Glutamatergic neuron (in vitro differentiated cells): ENCODE measurements around the gene UNC5C. TPM values are rescaled to one million over a fixed set of nuclear protein-coding genes. Genes with fewer than 3 reads are reported as not detected.

Experiments
- DNase-seq: peaks from one replicate; pipeline ENCODE4 v3.0.0; 2022
- H3K27ac Mint-ChIP-seq: one replicate; pipeline ENCODE4 v1.8.0; 2020; ENCODE audit warnings: mild to moderate bottlenecking, mixed read lengths, inconsistent platforms; ENCODE audit not compliant: unreplicated experiment
- H3K27me3 Mint-ChIP-seq: one replicate; pipeline ENCODE4 v1.8.0; 2020; ENCODE audit warnings: mild to moderate bottlenecking, moderate library complexity, mixed read lengths, inconsistent platforms; ENCODE audit not compliant: unreplicated experiment
- H3K36me3 Mint-ChIP-seq: one replicate; pipeline ENCODE4 v1.8.0; 2020; ENCODE audit warnings: mild to moderate bottlenecking, mixed read lengths, inconsistent platforms; ENCODE audit not compliant: unreplicated experiment
- H3K4me1 Mint-ChIP-seq: one replicate; pipeline ENCODE4 v1.8.0; 2020; ENCODE audit warnings: mild to moderate bottlenecking, low read depth, mixed read lengths, inconsistent platforms; ENCODE audit not compliant: unreplicated experiment
- H3K4me3 Mint-ChIP-seq: one replicate; pipeline ENCODE4 v1.8.0; 2020; ENCODE audit warnings: mild to moderate bottlenecking, mixed read lengths, inconsistent platforms; ENCODE audit not compliant: unreplicated experiment
- H3K9me3 Mint-ChIP-seq: one replicate; pipeline ENCODE4 v1.8.0; 2020; ENCODE audit warnings: mild to moderate bottlenecking, moderate library complexity, mixed read lengths, inconsistent platforms; ENCODE audit not compliant: unreplicated experiment
- CTCF ChIP-seq: fragments of 200-600 bp; sonication (generic); IDR thresholded peaks from one replicate; pipeline ENCODE4 v1.5.0; 2021; ENCODE audit not compliant: partially characterized antibody, unreplicated experiment
- total RNA-seq: library from RNA; stranded (reverse); fragmentation: NEBNext Ultra II Directional; extraction: Animal tissue kit (Norgen Biotek cat#: 25700); gene quantifications from one replicate; pipeline ENCODE4 v1.2.1, GENCODE V29; 2021; ENCODE audit not compliant: unreplicated experiment

UNC5C gene
- total RNA-seq, 1 donor from 2014 or later: 41.2 TPM

- TF ChIP-seq CTCF: no peak
- H3K4me1 Mint-ChIP-seq: peaks cover 20% of the 10 kb centered on the region
- no peak for DNase-seq
- H3K4me3 Mint-ChIP-seq: no peak overlapping the region
- peaks cover 2% of the 10 kb centered on the region for H3K27me3 Mint-ChIP-seq
- H3K27ac Mint-ChIP-seq: peak overlapping the region; percentile 17
- peaks cover 3% of the 10 kb centered on the region for H3K36me3 Mint-ChIP-seq
- peaks cover 2% of the 10 kb centered on the region for H3K9me3 Mint-ChIP-seq
Measured at GRCh38 chr4:95524184-95524583, 24.6 kb downstream of the UNC5C start.

GRCh38 chr4:95522682-95523530, 25.9 kb downstream of the UNC5C start:
- no peak for DNase-seq
- Mint-ChIP-seq H3K27me3 (peaks cover 2% of the 10 kb centered on the region), H3K36me3 (peaks cover 3% of the 10 kb centered on the region), H3K4me1 (peaks cover 23% of the 10 kb centered on the region), H3K27ac (no peak overlapping the region), H3K9me3 (peaks cover 6% of the 10 kb centered on the region), H3K4me3 (no peak overlapping the region)
- TF ChIP-seq CTCF: no peak

GRCh38 chr4:95517576-95518345, 31.0 kb downstream of the UNC5C start:
- Mint-ChIP-seq H3K9me3 (peaks cover 9% of the 10 kb centered on the region), H3K4me1 (peaks cover 27% of the 10 kb centered on the region), H3K4me3 (no peak overlapping the region), H3K27ac (no peak overlapping the region), H3K36me3 (peaks cover 3% of the 10 kb centered on the region), H3K27me3 (peaks cover 2% of the 10 kb centered on the region)
- TF ChIP-seq CTCF: no peak
- no peak for DNase-seq

GRCh38 chr4:95516528-95517017, 32.2 kb downstream of the UNC5C start:
- peak overlapping the region; percentile 56 for H3K27ac Mint-ChIP-seq
- peaks cover 34% of the 10 kb centered on the region for H3K4me1 Mint-ChIP-seq
- peak; percentile 18 for DNase-seq
- H3K4me3 Mint-ChIP-seq: no peak overlapping the region
- no peak for TF ChIP-seq CTCF
- H3K9me3 Mint-ChIP-seq: peaks cover 9% of the 10 kb centered on the region
- H3K27me3 Mint-ChIP-seq: peaks cover 2% of the 10 kb centered on the region
- H3K36me3 Mint-ChIP-seq: peaks cover 3% of the 10 kb centered on the region
